Epithelial cell of proximal tubule (primary cell): ENCODE data around the gene UNC45A. TPM values are rescaled to one million over a fixed set of nuclear protein-coding genes. Genes with fewer than 3 reads are reported as not detected.

ENCODE experiments used
- DNase-seq: peaks from one replicate; pipeline ENCODE4 v3.0.0-alpha.2; 2011; ENCODE audit warnings: low read depth
- H3K4me3 ChIP-seq: 2 replicates; pipeline ENCODE4 v1.5.1; 2011; ENCODE audit warnings: low read depth, mild to moderate bottlenecking, low read length
- CTCF ChIP-seq: conservative IDR thresholded peaks from 2 replicates; pipeline ENCODE4 v1.5.1; 2012; ENCODE audit warnings: low read depth, mild to moderate bottlenecking, low read length
- total RNA-seq: library from RNA; depleted of rRNA; stranded (reverse); fragments of >200 nt; gene quantifications from 2 replicates; pipeline ENCODE4 v1.2.3, GENCODE V29; 2015

The UNC45A gene
- total RNA-seq, 1 donor from 2014 or later: 30.8 TPM

- no peak for DNase-seq
- no peak overlapping the region for H3K4me3 ChIP-seq
- TF ChIP-seq CTCF: no peak
Measured at GRCh38 chr15:90941038-90941437, 6.0 kb downstream of the UNC45A start.

DNA sequence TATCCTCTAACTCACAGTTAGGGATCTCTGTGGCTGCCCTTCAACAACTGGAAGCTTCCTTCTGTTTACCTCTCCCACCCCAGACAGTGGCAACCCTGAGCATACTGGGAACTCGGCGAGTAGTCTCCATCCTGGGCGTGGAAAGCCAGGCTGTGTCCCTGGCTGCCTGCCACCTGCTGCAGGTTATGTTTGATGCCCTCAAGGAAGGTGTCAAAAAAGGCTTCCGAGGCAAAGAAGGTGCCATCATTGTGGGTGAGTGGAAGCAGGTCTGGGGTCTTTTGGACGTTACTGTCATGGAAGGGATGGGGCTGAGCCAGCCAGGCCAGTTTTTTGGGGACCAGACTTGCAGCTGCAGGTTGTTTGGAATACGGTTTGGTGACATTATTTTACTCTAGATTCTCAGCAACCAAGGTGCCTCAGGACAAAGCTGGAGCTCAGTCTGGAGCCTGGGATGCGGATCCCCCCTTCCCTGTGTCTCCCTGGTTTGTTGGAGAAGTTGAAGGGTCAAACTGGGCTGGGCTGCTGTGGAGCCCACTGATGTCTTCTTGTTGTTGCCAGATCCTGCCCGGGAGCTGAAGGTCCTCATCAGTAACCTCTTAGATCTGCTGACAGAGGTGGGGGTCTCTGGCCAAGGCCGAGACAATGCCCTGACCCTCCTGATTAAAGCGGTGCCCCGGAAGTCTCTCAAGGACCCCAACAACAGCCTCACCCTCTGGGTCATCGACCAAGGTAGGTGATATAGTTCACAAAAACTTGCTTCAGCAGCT lies 7.5 kb downstream of the UNC45A start:
- H3K4me3 ChIP-seq: no peak overlapping the region
- no peak for DNase-seq
- no peak for TF ChIP-seq CTCF

- no peak for DNase-seq
- H3K4me3 ChIP-seq: no peak overlapping the region
- no peak for TF ChIP-seq CTCF
Measured at GRCh38 chr15:90945091-90945490, 10.0 kb downstream of the UNC45A start.

DNA sequence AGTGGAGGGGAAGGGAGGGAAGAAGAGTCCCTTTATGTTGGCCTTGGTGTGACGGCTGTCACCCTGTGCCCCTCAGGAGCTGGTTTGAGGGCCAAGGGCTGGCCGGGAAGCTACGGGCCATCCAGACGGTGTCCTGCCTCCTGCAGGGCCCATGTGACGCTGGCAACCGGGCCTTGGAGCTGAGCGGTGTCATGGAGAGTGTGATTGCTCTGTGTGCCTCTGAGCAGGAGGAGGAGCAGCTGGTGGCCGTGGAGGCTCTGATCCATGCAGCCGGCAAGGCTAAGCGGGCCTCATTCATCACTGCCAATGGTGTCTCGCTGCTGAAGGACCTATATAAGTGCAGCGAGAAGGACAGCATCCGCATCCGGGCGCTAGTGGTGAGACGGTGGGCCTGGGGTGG lies 11.5 kb downstream of the UNC45A start:
- H3K4me3 ChIP-seq: no peak overlapping the region
- DNase-seq: no peak
- no peak for TF ChIP-seq CTCF

- DNase-seq: no peak
- H3K4me3 ChIP-seq: no peak overlapping the region
- no peak for TF ChIP-seq CTCF
Measured at GRCh38 chr15:90946941-90947576, 12.0 kb downstream of the UNC45A start.

GRCh38 chr15:90947577-90948357 lies 12.7 kb downstream of the UNC45A start:
- no peak for TF ChIP-seq CTCF
- no peak for DNase-seq
- H3K4me3 ChIP-seq: no peak overlapping the region
